ENCODE data around the gene MDM2. TPM values are rescaled to one million over a fixed set of nuclear protein-coding genes. Genes with fewer than 3 reads are reported as not detected.

Gene MDM2
- total RNA-seq, 1 donor from 2014 or later, result 85.1 TPM

DNA sequence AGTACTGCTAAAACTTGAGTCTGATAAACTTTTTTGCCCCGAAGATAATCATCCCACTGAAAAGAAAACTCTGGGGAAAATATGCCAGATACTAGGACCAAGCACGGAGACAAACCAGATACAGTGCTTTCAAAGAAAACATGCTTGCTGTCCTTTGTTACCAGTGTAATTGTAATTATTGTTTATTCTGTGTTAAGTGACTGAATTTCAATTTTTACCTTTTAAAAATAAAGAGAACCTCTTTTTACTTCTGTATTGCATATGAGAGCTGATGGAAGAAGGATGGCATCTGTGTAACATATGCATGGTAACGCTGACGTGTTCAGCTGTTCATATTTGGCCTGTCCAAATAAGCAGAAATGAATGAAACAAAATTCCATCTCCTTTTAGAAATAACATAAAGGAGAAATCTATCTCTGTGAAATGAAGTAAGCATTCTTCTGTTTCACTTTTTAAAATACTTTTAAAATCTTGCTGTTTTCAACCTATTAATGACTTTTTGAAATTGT lies 39.5 kb upstream of the MDM2 start:
- H3K4me3 ChIP-seq (ENCODE audit: low read length in 3 of 3), result no peak overlapping the region
- no peak overlapping the region for H3K9ac ChIP-seq (ENCODE audit: low read depth in 1 of 3, low read length in 3 of 3)
- H3K36me3 ChIP-seq (ENCODE audit: control insufficient read depth in 3 of 3, insufficient read depth in 3 of 3, low read length in 3 of 3), result peaks cover 3 to 16% (median 11%) of the 10 kb centered on the region in 3 donors
- H3K27me3 ChIP-seq (ENCODE audit: control insufficient read depth in 3 of 3, insufficient read depth in 3 of 3, low read length in 3 of 3), result no peaks in the 10 kb centered on the region
- no peaks in the 10 kb centered on the region for H3K9me3 ChIP-seq (ENCODE audit: control insufficient read depth in 3 of 3, low read length in 3 of 3)
- H3K27ac ChIP-seq (ENCODE audit: low read depth, low read length), result no peak overlapping the region
- no peaks in the 10 kb centered on the region for H3K4me1 ChIP-seq (ENCODE audit: control insufficient read depth in 3 of 3, insufficient read depth in 3 of 3, low read length in 3 of 3)

DNA sequence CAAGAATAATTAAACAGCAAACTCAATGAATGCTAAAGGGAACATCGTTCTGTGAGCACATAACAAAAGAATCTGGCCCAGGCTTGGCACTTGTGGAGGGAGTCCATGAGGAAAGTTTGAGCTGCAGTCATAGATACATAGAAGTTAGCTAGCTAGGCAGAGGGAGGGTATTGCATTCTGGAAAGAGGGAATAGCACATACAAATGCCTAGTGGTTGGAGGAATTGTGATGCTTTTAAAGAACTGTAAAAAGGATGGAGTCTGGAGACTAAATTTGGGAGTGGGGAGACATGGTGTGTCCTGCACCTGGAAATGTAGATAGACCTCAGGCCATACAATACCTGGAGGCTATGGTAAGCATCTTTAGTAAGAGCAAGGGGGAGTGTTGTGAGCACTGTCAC lies 38.0 kb upstream of the MDM2 start:
- Histone ChIP-seq H3K27ac (ENCODE audit: low read depth, low read length) (no peak overlapping the region), H3K4me1 (ENCODE audit: control insufficient read depth in 3 of 3, insufficient read depth in 3 of 3, low read length in 3 of 3) (no peaks in the 10 kb centered on the region), H3K36me3 (ENCODE audit: control insufficient read depth in 3 of 3, insufficient read depth in 3 of 3, low read length in 3 of 3) (peaks cover 0 to 4% (median 3%) of the 10 kb centered on the region in 3 donors), H3K9me3 (ENCODE audit: control insufficient read depth in 3 of 3, low read length in 3 of 3) (no peaks in the 10 kb centered on the region), H3K9ac (ENCODE audit: low read depth in 1 of 3, low read length in 3 of 3) (no peak overlapping the region), H3K27me3 (ENCODE audit: control insufficient read depth in 3 of 3, insufficient read depth in 3 of 3, low read length in 3 of 3) (no peaks in the 10 kb centered on the region), H3K4me3 (ENCODE audit: low read length in 3 of 3) (no peak overlapping the region)

DNA sequence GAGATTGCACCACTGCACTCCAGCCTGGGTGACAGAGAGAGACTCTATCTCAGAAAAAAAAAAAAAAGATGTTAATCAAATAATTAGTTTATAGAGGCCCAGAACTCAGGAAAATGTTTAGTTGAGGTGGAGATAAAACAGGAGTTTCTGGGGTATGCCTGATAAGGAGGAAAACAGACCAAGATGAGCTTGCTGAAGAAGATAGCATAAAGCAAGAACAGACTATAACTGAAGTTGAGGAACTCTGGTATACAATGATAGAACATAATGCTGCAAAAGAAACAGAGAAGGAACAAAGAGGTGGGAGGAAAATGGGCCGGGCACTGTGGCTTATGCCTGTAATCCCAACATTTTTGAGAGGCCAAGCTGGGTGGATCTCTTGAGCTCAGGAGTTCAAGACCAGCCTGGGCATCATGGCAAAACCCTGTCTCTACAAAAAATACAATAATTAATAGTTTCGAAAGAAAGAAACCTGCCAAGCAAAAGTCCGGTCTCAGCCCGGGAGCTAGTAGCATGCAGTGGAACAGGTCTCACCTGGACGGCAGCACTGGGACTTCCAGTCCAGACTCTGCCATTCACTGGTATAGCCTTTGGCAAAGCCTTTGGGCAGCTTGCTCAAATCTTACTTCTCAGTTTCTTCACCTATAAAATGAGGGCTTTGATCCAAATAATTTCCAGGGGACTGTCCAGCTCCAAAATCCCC lies 36.6 kb upstream of the MDM2 start:
- H3K9ac ChIP-seq (ENCODE audit: low read depth in 1 of 3, low read length in 3 of 3), result no peak overlapping the region
- H3K27me3 ChIP-seq (ENCODE audit: control insufficient read depth in 3 of 3, insufficient read depth in 3 of 3, low read length in 3 of 3), result no peaks in the 10 kb centered on the region
- H3K27ac ChIP-seq (ENCODE audit: low read depth, low read length), result no peak overlapping the region
- H3K4me3 ChIP-seq (ENCODE audit: low read length in 3 of 3), result no peak overlapping the region
- no peaks in the 10 kb centered on the region for H3K9me3 ChIP-seq (ENCODE audit: control insufficient read depth in 3 of 3, low read length in 3 of 3)
- H3K36me3 ChIP-seq (ENCODE audit: control insufficient read depth in 3 of 3, insufficient read depth in 3 of 3, low read length in 3 of 3), result peaks cover 0 to 4% (median 3%) of the 10 kb centered on the region in 3 donors
- H3K4me1 ChIP-seq (ENCODE audit: control insufficient read depth in 3 of 3, insufficient read depth in 3 of 3, low read length in 3 of 3), result no peaks in the 10 kb centered on the region

DNA sequence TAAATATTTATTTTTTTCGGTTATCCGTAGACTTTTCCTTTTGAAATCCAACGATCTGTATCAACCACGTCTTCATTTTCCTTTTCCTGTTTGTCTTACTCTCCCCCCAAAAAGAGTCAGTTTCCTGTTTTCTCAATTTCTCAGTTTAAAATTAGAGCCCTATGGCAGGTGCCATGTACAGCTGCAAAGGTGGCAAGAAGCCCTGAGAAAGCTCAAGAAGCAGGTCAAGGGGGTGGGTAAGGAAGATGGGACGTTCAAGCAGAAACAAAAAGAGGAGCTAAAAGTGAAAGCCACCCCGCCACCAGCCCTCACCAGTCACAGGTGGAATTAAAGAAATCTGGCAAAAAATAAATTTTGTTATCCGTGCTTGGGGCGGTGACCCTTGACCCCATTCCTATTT lies 35.3 kb upstream of the MDM2 start:
- Histone ChIP-seq H3K27ac (ENCODE audit: low read depth, low read length) (no peak overlapping the region), H3K27me3 (ENCODE audit: control insufficient read depth in 3 of 3, insufficient read depth in 3 of 3, low read length in 3 of 3) (no peaks in the 10 kb centered on the region), H3K9ac (ENCODE audit: low read depth in 1 of 3, low read length in 3 of 3) (no peak overlapping the region), H3K36me3 (ENCODE audit: control insufficient read depth in 3 of 3, insufficient read depth in 3 of 3, low read length in 3 of 3) (no peaks in the 10 kb centered on the region), H3K9me3 (ENCODE audit: control insufficient read depth in 3 of 3, low read length in 3 of 3) (no peaks in the 10 kb centered on the region), H3K4me3 (ENCODE audit: low read length in 3 of 3) (no peak overlapping the region), H3K4me1 (ENCODE audit: control insufficient read depth in 3 of 3, insufficient read depth in 3 of 3, low read length in 3 of 3) (no peaks in the 10 kb centered on the region)

DNA sequence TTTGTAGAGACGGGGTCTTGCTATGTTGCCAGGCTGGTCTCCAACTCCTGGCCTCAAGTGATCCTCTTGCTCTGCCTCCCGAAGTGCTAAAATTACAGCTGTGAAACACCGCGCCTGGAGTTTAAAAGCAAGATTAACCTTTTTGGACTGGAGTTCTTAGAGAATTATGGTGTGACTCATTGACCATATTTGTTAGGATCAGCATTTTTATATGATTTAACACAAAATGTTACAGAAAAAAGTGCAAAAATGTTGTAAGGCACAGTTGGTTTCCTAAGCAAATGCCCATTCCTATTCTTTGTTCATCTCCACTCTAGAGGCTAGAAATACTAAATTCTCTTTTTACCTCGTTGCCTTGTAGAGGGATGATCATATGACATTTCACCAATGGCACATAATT lies 34.4 kb upstream of the MDM2 start:
- no peaks in the 10 kb centered on the region for H3K36me3 ChIP-seq (ENCODE audit: control insufficient read depth in 3 of 3, insufficient read depth in 3 of 3, low read length in 3 of 3)
- no peaks in the 10 kb centered on the region for H3K27me3 ChIP-seq (ENCODE audit: control insufficient read depth in 3 of 3, insufficient read depth in 3 of 3, low read length in 3 of 3)
- H3K9ac ChIP-seq (ENCODE audit: low read depth in 1 of 3, low read length in 3 of 3), result no peak overlapping the region
- H3K4me3 ChIP-seq (ENCODE audit: low read length in 3 of 3), result no peak overlapping the region
- no peaks in the 10 kb centered on the region for H3K9me3 ChIP-seq (ENCODE audit: control insufficient read depth in 3 of 3, low read length in 3 of 3)
- no peaks in the 10 kb centered on the region for H3K4me1 ChIP-seq (ENCODE audit: control insufficient read depth in 3 of 3, insufficient read depth in 3 of 3, low read length in 3 of 3)
- no peak overlapping the region for H3K27ac ChIP-seq (ENCODE audit: low read depth, low read length)

DNA sequence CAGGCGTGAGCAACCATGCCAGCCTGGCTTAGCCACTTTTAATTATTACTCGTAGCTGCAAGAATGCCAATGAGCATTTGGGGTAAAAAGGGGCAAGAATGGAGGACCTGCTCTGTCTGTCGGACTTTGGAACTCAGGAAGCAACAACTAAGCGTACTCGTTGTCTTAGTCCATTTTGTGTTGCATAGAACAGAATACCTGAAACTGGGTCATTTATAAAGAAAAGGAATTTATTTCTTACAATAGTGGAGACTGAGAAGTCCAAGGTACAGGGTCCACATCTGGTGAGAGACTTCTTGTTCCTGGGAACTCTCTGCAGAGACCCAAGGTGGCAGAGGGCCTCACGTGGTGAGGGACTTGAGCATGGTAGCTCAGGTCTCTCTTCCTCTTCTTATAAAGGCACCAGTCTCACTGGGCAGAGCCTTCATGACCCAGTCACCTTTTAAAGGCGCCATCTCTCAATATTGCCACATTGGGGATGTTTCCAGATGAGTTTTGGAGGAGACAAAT lies 32.8 kb upstream of the MDM2 start:
- Histone ChIP-seq H3K9me3 (ENCODE audit: control insufficient read depth in 3 of 3, low read length in 3 of 3) (no peaks in the 10 kb centered on the region), H3K27ac (ENCODE audit: low read depth, low read length) (no peak overlapping the region), H3K4me1 (ENCODE audit: control insufficient read depth in 3 of 3, insufficient read depth in 3 of 3, low read length in 3 of 3) (no peaks in the 10 kb centered on the region), H3K27me3 (ENCODE audit: control insufficient read depth in 3 of 3, insufficient read depth in 3 of 3, low read length in 3 of 3) (no peaks in the 10 kb centered on the region), H3K4me3 (ENCODE audit: low read length in 3 of 3) (no peak overlapping the region), H3K36me3 (ENCODE audit: control insufficient read depth in 3 of 3, insufficient read depth in 3 of 3, low read length in 3 of 3) (no peaks in the 10 kb centered on the region), H3K9ac (ENCODE audit: low read depth in 1 of 3, low read length in 3 of 3) (no peak overlapping the region)

DNA sequence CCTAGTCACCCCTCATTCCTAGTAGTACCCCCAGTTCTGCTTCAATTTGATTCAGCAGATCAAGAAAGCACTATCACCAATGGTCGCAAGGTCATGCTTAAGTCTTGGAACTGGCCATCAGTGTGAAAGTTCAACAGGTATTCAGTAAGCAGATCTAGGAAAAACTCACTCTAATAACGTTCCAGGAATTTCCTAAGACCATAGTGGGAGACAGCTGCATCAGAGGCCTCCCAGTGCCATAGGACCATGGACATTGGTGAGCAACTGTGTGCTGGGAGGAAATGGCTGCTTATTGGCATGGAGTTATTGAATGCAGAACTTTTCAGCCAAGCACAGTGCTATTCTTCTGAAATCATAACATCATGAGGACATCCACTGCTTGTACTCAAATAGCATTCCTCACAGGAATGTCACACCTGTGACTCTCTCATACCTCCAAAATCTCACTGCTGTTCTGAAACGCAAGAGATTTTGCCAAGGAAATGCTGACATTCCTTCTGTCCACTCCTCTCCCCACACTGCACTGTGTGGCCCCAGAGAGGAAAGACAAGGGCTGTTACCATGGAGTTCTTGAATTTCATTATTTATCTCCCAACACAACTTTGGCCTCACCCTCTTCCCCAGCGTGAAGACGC lies 30.9 kb upstream of the MDM2 start:
- Histone ChIP-seq H3K9me3 (ENCODE audit: control insufficient read depth in 3 of 3, low read length in 3 of 3) (no peaks in the 10 kb centered on the region), H3K9ac (ENCODE audit: low read depth in 1 of 3, low read length in 3 of 3) (no peak overlapping the region), H3K4me1 (ENCODE audit: control insufficient read depth in 3 of 3, insufficient read depth in 3 of 3, low read length in 3 of 3) (no peaks in the 10 kb centered on the region), H3K27me3 (ENCODE audit: control insufficient read depth in 3 of 3, insufficient read depth in 3 of 3, low read length in 3 of 3) (no peaks in the 10 kb centered on the region), H3K27ac (ENCODE audit: low read depth, low read length) (no peak overlapping the region), H3K4me3 (ENCODE audit: low read length in 3 of 3) (no peak overlapping the region), H3K36me3 (ENCODE audit: control insufficient read depth in 3 of 3, insufficient read depth in 3 of 3, low read length in 3 of 3) (no peaks in the 10 kb centered on the region)

DNA sequence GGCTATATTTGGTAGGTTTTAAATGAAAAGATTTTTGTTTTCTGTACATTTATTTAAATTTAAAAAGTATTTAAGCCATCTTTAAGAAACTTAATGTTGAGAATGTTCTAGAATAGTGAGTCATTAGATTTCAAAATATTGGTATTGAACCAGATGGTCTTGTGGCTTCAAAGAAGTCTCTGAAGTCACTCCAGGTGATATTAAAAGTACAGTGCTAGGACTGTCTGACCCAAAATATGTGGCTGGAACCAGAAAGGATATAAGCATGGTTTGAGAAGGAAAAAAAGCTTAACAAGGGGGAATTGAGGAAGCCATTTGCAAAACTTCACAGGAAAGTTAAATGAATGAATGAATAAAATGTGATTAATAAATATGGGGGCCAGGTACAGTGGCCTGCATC lies 28.7 kb upstream of the MDM2 start:
- Histone ChIP-seq H3K27me3 (ENCODE audit: control insufficient read depth in 3 of 3, insufficient read depth in 3 of 3, low read length in 3 of 3) (no peaks in the 10 kb centered on the region), H3K4me1 (ENCODE audit: control insufficient read depth in 3 of 3, insufficient read depth in 3 of 3, low read length in 3 of 3) (no peaks in the 10 kb centered on the region), H3K27ac (ENCODE audit: low read depth, low read length) (no peak overlapping the region), H3K9me3 (ENCODE audit: control insufficient read depth in 3 of 3, low read length in 3 of 3) (no peaks in the 10 kb centered on the region), H3K4me3 (ENCODE audit: low read length in 3 of 3) (no peak overlapping the region), H3K36me3 (ENCODE audit: control insufficient read depth in 3 of 3, insufficient read depth in 3 of 3, low read length in 3 of 3) (no peaks in the 10 kb centered on the region), H3K9ac (ENCODE audit: low read depth in 1 of 3, low read length in 3 of 3) (no peak overlapping the region)

DNA sequence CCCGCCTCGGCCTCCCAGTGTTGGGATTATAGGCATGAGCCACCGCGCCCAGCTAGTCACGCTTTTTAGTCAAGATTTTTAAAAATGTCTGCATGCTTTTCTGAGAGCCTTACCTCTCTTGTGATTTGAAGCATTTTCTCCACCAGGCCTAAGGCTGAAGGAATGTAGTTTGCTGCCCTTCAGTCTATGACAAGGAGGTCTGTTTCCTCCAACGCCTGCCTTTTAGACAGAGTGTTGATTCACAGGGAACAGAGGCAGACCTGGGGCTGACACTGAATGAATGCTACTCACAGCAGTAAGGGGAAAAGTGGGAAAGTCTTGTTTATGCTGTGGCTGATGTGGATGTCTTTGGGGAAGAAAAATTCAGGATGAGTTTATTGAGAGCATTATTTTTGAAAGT lies 27.2 kb upstream of the MDM2 start:
- Histone ChIP-seq H3K9me3 (ENCODE audit: control insufficient read depth in 3 of 3, low read length in 3 of 3) (no peaks in the 10 kb centered on the region), H3K36me3 (ENCODE audit: control insufficient read depth in 3 of 3, insufficient read depth in 3 of 3, low read length in 3 of 3) (no peaks in the 10 kb centered on the region), H3K4me1 (ENCODE audit: control insufficient read depth in 3 of 3, insufficient read depth in 3 of 3, low read length in 3 of 3) (no peaks in the 10 kb centered on the region), H3K27ac (ENCODE audit: low read depth, low read length) (no peak overlapping the region), H3K27me3 (ENCODE audit: control insufficient read depth in 3 of 3, insufficient read depth in 3 of 3, low read length in 3 of 3) (no peaks in the 10 kb centered on the region), H3K4me3 (ENCODE audit: low read length in 3 of 3) (no peak overlapping the region), H3K9ac (ENCODE audit: low read depth in 1 of 3, low read length in 3 of 3) (no peak overlapping the region)

DNA sequence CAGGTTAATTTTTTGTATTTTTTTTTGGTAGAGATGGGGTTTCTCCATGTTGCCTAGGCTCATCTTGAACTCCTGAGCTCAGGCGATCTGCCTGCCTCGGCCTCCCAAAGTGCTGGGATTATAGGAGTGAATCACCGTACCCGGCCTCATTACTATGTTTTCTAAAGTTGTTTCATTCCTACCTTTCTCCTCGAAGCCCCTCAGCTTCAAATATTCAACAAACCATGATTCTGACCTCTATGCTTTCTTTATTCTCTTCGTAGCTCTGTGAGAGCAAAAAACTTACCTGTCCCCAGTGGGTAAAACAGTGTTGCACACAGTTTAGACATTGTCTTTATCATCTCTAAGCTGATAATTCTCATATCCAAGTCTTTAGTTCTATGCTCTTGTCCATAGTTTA lies 26.2 kb upstream of the MDM2 start:
- Histone ChIP-seq H3K4me3 (ENCODE audit: low read length in 3 of 3) (no peak overlapping the region), H3K27me3 (ENCODE audit: control insufficient read depth in 3 of 3, insufficient read depth in 3 of 3, low read length in 3 of 3) (no peaks in the 10 kb centered on the region), H3K27ac (ENCODE audit: low read depth, low read length) (no peak overlapping the region), H3K9me3 (ENCODE audit: control insufficient read depth in 3 of 3, low read length in 3 of 3) (no peaks in the 10 kb centered on the region), H3K4me1 (ENCODE audit: control insufficient read depth in 3 of 3, insufficient read depth in 3 of 3, low read length in 3 of 3) (no peaks in the 10 kb centered on the region), H3K9ac (ENCODE audit: low read depth in 1 of 3, low read length in 3 of 3) (no peak overlapping the region), H3K36me3 (ENCODE audit: control insufficient read depth in 3 of 3, insufficient read depth in 3 of 3, low read length in 3 of 3) (no peaks in the 10 kb centered on the region)

All from skeletal muscle tissue (tissue), 4 donors.